Right lobe of liver (tissue), 4 donors: ENCODE measurements around the gene SARNP.

Experiments
- CTCF ChIP-seq, 4 donors: fragments of 200-600 bp in 3 of 4; fragments of 450-650 bp in 1 of 4; IDR thresholded peaks; one replicate each; pipeline versions ENCODE4 v1.5.1 to v1.8.0; 2016 to 2022; ENCODE audit warnings: antibody characterized with exemption in 4 of 4, mild to moderate bottlenecking in 2 of 4
- POLR2A ChIP-seq: fragments of 450-650 bp; IDR thresholded peaks from one replicate; pipeline ENCODE4 v1.6.1; 2017; ENCODE audit warnings: antibody characterized with exemption, mild to moderate bottlenecking
- donor health status: DM: no; HTN: no; CAD: no.
- donor health status: DM: no; HTN: no; CAD: no.
- donor health status: DM: no; HTN: yes; CAD: no.

- no peak for TF ChIP-seq CTCF (IDR thresholded peaks at IDR 0.05)
- no peak for TF ChIP-seq POLR2A
These were observed 72.0 kb downstream of the SARNP start for GRCh38 chr12:55745361-55746173.
